Vagina (tissue), 2 donors: Measurements from ENCODE around the gene GABRP. TPM values are rescaled to one million over a fixed set of nuclear protein-coding genes. Genes with fewer than 3 reads are reported as not detected.
"Not testable (repeated sequence)": the region's sequence is repeated elsewhere in the genome, so short reads cannot be mapped to it uniquely, and the experiment has no call there.

Experiments used
- DNase-seq, 2 donors: peaks; one replicate each; pipeline ENCODE4 v3.0.0-alpha.2; 2017; ENCODE audit errors: extremely low spot score in 2 of 2
- H3K27ac ChIP-seq: fragments of 200-600 bp; sonication (generic); one replicate; pipeline ENCODE4 v1.5.1; 2019
- H3K27me3 ChIP-seq: fragments of 200-600 bp; sonication (generic); one replicate; pipeline ENCODE4 v1.5.1; 2019
- H3K36me3 ChIP-seq, 2 donors: fragments of 200-600 bp; sonication (generic); one replicate each; pipeline ENCODE4 v1.5.1; 2017 to 2019
- H3K4me1 ChIP-seq: fragments of 200-600 bp; sonication (generic); one replicate; pipeline ENCODE4 v1.5.1; 2019
- H3K4me3 ChIP-seq, 2 donors: fragments of 200-600 bp; sonication (generic); 1 replicate in 1 of 2; 2 replicates in 1 of 2; pipeline ENCODE4 v1.5.1; 2016 to 2019
- H3K9me3 ChIP-seq: fragments of 200-600 bp; sonication (generic); one replicate; pipeline ENCODE4 v1.5.1; 2019
- POLR2A ChIP-seq, 2 donors: fragments of 450-650 bp; IDR thresholded peaks; one replicate each; pipeline ENCODE4 v1.6.1; 2017; ENCODE audit warnings: antibody characterized with exemption in 2 of 2, mild to moderate bottlenecking in 2 of 2, moderate library complexity in 2 of 2
- POLR2AphosphoS5 ChIP-seq, 2 donors: sonication (generic); formaldehyde crosslinking; IDR thresholded peaks; one replicate each; pipeline ENCODE4 v1.9.0; 2017; ENCODE audit warnings: antibody characterized with exemption in 2 of 2, mild to moderate bottlenecking in 2 of 2, low read depth in 1 of 2; ENCODE audit not compliant: insufficient read depth in 1 of 2
- intact Hi-C: fragments of 100-400 bp; cut with DNase I; formaldehyde crosslinking; loops from one replicate; pipeline ENCODE4 v1.15.1; 2023
- total RNA-seq: library from RNA; depleted of rRNA; stranded (reverse); fragments of >200 nt; gene quantifications from one replicate; pipeline ENCODE4 v1.2.3, GENCODE V29; 2016
- TF ChIP-seq, protein P1 (sequence below), 3 experiments: fragments of 450-650 bp in 2 of 3; fragments of 200-600 bp in 1 of 3; sonication (generic) in 1 of 3; IDR thresholded peaks; one replicate each; pipeline ENCODE4 v1.5.1; 2017 to 2019; ENCODE audit warnings: antibody characterized with exemption in 3 of 3, mild to moderate bottlenecking in 2 of 3, moderate library complexity in 2 of 3

The GABRP gene
- total RNA-seq, 1 donor from 2014 or later = 20.6 TPM

DNA sequence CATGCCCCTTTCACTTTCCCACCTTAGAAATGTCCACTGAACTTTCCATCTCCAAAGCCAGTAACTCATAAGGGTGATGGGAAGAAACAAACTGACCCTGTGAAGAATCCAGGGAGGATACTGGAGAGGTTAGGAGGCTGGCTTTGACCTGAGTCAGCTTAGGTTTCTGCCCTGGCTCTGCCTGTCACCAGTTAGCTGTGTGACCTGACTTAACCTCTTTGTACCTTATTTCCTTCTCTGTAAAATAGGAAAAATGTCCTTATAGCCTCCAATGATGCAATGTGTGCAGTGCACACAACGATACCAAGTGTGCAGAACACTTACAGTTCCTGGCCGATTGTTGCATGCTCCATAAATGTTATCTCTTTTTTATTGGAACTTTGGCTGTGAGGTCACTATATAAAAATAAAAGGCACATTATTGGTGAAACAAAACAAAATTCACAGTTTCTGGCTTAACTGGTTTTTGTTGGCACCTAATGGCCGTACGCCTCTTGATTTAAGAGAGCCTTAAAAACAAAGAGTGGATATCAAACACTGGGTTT is 37.8 kb downstream of the GABRP start:
- Histone ChIP-seq H3K27ac (no peak overlapping the region), H3K4me1 (no peaks in the 10 kb centered on the region), H3K27me3 (no peaks in the 10 kb centered on the region), H3K4me3 (no peak overlapping the region), H3K36me3 (no peaks in the 10 kb centered on the region), H3K9me3 (no peaks in the 10 kb centered on the region)
- intact Hi-C loops = no loop called here
- TF ChIP-seq POLR2A (IDR thresholded peaks at IDR 0.05) (no peak), POLR2AphosphoS5 (IDR thresholded peaks at IDR 0.05; ENCODE audit: insufficient read depth in 1 of 2, low read depth in 1 of 2) (no peak)
- TF ChIP-seq, protein P1, sequence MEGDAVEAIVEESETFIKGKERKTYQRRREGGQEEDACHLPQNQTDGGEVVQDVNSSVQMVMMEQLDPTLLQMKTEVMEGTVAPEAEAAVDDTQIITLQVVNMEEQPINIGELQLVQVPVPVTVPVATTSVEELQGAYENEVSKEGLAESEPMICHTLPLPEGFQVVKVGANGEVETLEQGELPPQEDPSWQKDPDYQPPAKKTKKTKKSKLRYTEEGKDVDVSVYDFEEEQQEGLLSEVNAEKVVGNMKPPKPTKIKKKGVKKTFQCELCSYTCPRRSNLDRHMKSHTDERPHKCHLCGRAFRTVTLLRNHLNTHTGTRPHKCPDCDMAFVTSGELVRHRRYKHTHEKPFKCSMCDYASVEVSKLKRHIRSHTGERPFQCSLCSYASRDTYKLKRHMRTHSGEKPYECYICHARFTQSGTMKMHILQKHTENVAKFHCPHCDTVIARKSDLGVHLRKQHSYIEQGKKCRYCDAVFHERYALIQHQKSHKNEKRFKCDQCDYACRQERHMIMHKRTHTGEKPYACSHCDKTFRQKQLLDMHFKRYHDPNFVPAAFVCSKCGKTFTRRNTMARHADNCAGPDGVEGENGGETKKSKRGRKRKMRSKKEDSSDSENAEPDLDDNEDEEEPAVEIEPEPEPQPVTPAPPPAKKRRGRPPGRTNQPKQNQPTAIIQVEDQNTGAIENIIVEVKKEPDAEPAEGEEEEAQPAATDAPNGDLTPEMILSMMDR (IDR thresholded peaks at IDR 0.05) = no peak
- no peak for DNase-seq

DNA sequence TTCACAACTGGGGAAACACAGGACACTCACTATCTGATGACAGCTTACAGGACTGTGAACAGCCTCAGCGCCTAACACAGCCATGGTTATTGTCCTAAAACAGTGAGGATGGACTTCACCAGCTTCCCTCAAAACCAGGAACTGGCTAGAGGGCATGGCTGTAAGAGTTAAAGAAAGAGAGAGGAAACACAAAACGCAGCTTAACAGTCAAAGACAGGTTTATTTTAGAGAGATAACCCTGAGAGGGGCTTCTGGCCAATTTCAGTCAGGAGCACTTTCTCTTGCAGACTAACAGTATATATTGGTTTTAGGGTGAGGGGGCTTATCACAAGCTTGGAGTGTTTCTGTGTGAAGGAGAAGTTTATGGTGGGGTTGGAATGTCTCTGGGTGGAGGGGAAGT is 42.6 kb downstream of the GABRP start:
- no peak overlapping the region for H3K4me3 ChIP-seq
- intact Hi-C loops = no loop called here

DNA sequence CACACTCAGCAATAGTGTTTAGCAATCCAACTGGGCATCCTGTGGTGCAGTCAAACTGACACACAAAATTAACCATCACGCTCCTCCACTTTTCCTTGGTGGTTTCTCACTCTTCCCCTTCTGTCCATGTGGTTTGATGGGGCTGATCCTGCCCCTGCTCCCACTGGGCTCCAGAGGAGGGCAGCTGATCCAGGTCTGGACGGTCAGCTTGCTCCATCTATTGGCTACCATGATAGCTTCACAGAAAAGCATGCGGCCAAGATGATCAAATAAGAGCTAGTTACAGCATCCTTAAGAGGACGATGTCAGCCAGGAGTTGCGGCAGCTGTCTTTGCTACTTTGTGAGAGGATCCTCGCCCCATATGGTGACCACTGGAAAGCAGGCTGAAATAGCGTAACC is 48.7 kb downstream of the GABRP start:
- no peak overlapping the region for H3K27ac ChIP-seq
- no peaks in the 10 kb centered on the region for H3K9me3 ChIP-seq
- no peak overlapping the region for H3K4me3 ChIP-seq
- TF ChIP-seq POLR2AphosphoS5 (IDR thresholded peaks at IDR 0.05; ENCODE audit: insufficient read depth in 1 of 2, low read depth in 1 of 2) = no peak
- no peak for TF ChIP-seq POLR2A (IDR thresholded peaks at IDR 0.05)
- TF ChIP-seq, protein P1 (IDR thresholded peaks at IDR 0.05) = no peak
- intact Hi-C loops = no loop called here
- no peaks in the 10 kb centered on the region for H3K4me1 ChIP-seq
- DNase-seq = no peak
- no peaks in the 10 kb centered on the region for H3K27me3 ChIP-seq
- H3K36me3 ChIP-seq = no peaks in the 10 kb centered on the region

More for the DNA sequence above, 42.6 kb downstream of the GABRP start:
- no peaks in the 10 kb centered on the region for H3K4me1 ChIP-seq
- H3K27ac ChIP-seq = no peak overlapping the region
- H3K9me3 ChIP-seq = no peaks in the 10 kb centered on the region
- no peaks in the 10 kb centered on the region for H3K36me3 ChIP-seq
- no peak for TF ChIP-seq POLR2A (IDR thresholded peaks at IDR 0.05)
- H3K27me3 ChIP-seq = no peaks in the 10 kb centered on the region
- DNase-seq = no peak

DNA sequence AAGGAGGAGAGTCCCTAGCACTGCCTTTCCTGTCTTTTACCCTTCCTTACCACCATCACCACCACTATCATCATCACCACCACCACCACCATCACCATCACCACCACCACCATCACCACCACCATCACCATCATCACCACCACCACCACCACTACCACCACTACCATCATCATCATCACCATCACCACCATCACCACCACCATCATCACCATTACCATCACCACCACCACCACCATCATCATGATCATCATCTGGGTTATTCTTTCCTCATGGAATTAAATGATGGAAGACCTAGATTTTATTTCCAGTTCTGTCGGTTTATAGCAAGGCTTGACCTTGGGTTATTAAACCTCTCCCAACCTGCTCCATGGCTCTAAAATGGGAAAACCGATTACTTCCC is 50.5 kb downstream of the GABRP start:
- H3K36me3 ChIP-seq = not testable (repeated sequence)

DNA sequence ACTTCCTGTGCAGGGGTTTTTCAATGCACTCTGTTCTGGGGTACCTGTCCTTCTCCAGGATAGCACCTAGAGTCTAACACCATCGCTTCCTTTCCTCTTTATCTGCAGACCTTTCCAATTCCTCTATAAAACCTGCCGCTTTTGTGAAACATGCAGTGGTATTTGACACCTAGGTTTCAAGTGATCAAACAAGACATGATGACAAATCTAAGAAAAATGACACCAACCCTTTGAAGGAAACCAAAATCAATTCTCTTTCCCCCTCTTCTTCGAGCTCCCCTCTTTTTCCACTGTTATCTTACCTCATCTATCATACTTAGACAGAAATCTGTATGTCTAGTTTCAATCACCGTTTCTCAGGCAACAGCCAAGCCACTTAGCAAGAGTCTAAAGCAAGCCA is 52.7 kb downstream of the GABRP start:
- Histone ChIP-seq H3K27me3 (no peaks in the 10 kb centered on the region), H3K4me3 (no peak overlapping the region), H3K36me3 (no peaks in the 10 kb centered on the region), H3K27ac (no peak overlapping the region), H3K9me3 (no peaks in the 10 kb centered on the region), H3K4me1 (no peaks in the 10 kb centered on the region)
- TF ChIP-seq, protein P1 (IDR thresholded peaks at IDR 0.05) = no peak
- no peak for TF ChIP-seq POLR2A (IDR thresholded peaks at IDR 0.05)
- no peak for TF ChIP-seq POLR2AphosphoS5 (IDR thresholded peaks at IDR 0.05; ENCODE audit: insufficient read depth in 1 of 2, low read depth in 1 of 2)
- intact Hi-C loops = no loop called here
- no peak for DNase-seq

More for the DNA sequence above, 50.5 kb downstream of the GABRP start:
- H3K27ac ChIP-seq, H3K4me1 ChIP-seq, H3K9me3 ChIP-seq, H3K4me3 ChIP-seq, intact Hi-C loops, DNase-seq, H3K27me3 ChIP-seq: not testable (repeated sequence)

DNA sequence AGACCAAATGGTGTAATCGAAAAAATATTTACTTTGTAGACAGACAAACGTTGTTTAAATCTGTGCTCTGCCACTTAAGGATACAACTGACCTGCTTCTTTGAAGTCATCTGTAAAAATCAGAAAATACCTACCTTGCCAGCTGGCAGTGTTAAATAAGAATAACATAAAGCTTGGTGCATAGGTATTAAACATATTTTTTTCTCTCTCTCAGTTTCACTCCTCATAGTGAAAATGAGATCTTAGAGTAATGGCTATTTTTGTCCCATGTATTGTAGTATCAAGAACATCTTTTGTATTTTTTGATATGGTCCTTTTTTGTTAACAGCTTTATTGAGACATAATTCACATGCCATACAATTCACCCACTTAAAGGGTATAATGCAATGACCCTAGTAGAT is 60.3 kb downstream of the GABRP start:
- TF ChIP-seq POLR2A (IDR thresholded peaks at IDR 0.05) (no peak), POLR2AphosphoS5 (IDR thresholded peaks at IDR 0.05; ENCODE audit: insufficient read depth in 1 of 2, low read depth in 1 of 2) (no peak)
- TF ChIP-seq, protein P1 (IDR thresholded peaks at IDR 0.05) = no peak
- intact Hi-C loops = no loop called here
- no peaks in the 10 kb centered on the region for H3K4me1 ChIP-seq
- no peak for DNase-seq
- H3K4me3 ChIP-seq = no peak overlapping the region
- no peaks in the 10 kb centered on the region for H3K27me3 ChIP-seq
- H3K36me3 ChIP-seq = no peaks in the 10 kb centered on the region
- no peaks in the 10 kb centered on the region for H3K9me3 ChIP-seq
- no peak overlapping the region for H3K27ac ChIP-seq
